HG03565 (cell line): ENCODE data around the gene FAM131C.
"Not testable (repeated sequence)": the region's sequence is repeated elsewhere in the genome, so short reads cannot be mapped to it uniquely, and the experiment has no call there.

Experiments used
- ATAC-seq: cut with Tn5 transposase; IDR thresholded peaks from one replicate; pipeline ENCODE4 v1.9.1; 2021; ENCODE audit warnings: mild to moderate bottlenecking, moderate library complexity; ENCODE audit not compliant: unreplicated experiment

FAM131C gene

DNA sequence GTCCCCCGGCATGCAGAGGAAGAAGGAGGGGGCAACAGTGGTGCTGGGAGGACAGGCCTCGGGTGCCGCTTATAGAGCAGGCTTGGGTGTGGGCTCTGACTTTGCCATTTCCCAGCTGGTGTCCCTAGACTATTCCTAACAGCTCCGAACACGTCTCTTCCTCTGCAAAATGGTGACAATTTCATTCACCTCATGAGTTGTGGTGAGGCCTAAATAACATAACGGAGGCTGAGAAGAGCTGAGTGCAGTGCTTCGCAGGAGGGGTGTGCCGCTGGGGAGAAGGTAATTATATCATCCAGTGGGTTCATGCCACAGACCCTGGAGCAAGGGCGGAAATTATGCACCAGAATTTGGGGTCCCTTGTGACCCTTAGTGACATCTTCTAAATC, 10.8 kb downstream of the FAM131C start:
- ATAC-seq = not testable (repeated sequence)

DNA sequence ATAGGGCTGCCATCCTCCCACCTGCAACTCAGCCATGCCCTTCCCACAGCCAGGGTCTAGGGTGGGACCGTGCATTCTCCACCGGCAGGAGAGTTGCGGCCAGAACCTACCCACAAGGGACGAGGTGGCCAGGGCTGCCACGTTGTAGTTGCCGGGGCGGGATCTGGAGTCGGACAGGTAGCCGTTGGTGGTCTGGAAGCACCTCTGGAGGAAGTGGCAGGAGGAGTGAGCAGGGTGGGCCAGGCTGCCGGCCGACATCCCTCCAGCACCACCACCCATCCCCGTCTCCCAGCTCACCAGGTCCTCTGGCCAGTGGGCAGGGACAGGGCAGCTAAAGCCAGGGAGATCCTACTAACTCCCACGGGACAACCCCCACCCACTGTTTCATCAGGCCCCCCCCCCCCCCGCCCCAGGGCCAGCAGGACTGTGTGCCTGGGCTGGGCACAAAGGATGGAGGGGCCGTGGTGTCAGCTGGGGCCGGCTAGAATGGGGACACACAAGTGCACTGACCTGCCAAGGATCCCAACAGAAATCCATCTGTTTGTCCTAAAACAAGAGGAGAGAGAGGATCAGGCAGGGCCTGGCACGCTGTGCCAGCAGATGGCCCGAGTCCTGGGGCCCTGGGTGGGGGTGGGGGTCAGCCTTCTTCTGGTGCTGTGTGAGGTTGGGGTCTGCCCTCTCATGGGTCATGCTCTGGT, 11.3 kb downstream of the FAM131C start:
- not testable (repeated sequence) for ATAC-seq

DNA sequence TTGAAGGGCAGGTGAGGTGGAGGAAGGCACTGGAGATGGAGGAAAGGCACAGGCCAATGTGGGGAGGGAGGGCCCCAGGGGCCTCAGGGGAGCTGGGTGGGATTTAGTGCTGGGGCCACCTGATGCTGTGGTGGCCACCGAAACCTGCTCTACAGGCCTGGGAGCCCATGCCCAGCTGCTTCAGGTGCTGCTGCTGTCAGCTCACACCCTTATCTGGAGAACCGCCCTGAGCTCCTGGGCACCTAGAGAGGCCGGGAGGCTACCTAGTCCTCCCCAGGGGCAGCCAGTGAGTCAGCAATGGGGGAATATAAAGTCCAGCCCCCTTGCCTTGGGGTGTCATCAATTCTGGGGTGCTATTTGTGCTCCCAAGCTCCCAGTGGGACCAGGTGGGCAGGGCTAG, 12.2 kb downstream of the FAM131C start:
- no peak for ATAC-seq

DNA sequence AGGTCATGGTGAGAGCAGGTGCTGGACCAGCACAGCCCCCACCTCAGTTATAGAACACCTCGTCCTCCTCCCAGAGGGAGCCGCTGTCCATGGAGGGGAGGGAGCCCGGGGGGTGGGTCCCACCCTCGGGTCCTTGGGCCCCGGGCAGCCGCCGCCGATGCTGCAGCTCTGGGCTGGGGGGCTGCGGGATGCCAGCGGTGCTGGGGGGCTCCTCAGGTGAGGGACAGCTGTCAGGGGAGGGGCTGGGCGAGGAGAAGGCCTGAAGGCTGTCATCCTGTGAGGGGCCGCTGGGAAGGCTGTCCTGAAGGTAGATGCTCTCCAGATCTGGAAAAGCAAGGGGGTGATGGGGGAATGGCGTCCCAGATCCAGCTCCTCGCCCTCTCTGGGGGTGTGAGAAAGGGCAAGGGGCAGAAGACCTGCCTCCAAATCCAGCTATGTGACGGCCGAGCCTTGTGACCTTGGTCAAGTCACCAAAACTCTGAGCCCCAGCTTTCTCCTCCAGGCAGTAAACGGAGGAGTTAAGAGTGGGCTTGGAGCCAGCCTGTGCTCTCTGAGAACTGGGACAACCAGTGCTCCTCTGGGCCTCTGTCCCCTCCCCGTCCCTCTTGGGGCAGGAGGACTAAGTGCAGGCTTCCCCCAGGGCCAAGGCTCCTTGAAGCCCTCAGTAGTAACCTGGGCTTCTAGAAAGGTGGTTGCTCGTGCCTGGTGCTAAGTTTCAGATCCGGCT, 14.9 kb downstream of the FAM131C start:
- not testable (repeated sequence) for ATAC-seq

DNA sequence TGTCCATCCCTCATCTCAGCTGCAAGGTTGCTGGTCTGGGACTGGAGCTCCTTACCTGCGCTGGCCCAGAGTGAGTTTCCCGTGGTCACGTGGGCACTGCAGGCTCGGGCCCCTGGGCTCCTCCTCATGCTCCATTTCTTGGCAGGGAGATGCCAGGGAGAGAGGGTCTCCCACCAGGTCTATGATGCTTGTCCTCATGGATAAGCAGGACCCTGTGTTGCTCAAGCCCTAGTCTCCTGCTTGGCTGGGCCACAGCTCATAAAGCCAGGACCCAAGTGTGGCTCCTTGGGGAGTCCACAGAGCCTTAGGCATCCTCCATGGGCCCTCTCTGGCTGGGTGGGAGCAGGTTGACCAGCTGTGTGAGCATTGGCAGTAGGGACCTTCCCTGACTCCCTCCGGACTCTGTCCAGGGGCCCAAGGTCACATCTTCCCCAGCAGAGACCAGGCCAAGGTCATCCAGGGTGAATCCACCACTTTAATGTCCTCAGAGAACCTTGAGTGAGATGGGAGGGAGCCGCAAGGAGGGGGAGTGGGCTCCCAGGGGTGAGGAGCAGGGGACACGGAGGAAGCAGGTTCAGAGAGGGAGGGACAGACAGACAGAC, 16.0 kb downstream of the FAM131C start:
- not testable (repeated sequence) for ATAC-seq

- ATAC-seq = not testable (repeated sequence)
These were observed 16.9 kb downstream of the FAM131C start for GRCh38 chr1:16056521-16056912.

GRCh38 chr1:16055613-16056520, 17.6 kb downstream of the FAM131C start:
- no peak for ATAC-seq

GRCh38 chr1:16054598-16055540, 18.6 kb downstream of the FAM131C start:
- ATAC-seq = no peak

DNA sequence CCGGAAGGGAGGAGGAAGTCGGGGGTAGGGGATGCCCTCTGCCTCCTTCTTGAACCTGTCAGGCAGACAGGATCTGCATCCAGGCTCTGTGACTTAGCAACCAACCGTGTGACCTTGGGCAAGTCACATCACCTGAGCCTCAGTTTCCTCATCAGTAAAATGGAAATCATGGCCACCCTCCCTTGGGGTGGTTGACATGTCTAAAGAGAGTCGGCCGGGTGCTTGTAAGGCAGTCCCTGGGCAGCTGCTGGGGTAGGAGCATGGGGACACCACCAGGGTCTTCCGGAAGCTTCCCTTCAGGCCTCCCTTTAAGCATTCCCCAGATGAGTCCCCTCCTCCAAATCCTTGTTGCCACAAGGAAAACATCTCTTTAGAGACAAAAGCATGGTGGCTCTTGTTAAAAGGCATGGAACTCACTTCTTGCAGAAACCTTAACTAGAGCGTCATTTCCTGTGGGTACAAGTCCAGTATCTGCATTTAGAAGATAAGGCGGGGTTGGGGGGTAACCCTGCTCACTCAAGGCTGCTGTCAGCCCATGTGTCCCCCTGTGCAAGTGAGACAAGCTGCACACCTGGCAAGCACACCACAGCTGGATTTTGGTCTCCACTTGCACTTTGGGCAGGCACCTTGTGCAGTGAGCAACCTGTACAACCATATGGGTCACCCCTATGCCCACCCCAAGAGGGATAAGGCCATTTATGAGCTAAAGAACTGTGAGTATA, 19.5 kb downstream of the FAM131C start:
- no peak for ATAC-seq

GRCh38 chr1:16051949-16052348, 21.5 kb downstream of the FAM131C start:
- ATAC-seq = not testable (repeated sequence)

GRCh38 chr1:16051039-16051438, 22.4 kb downstream of the FAM131C start:
- ATAC-seq = no peak

- no peak for ATAC-seq
These were observed 23.1 kb downstream of the FAM131C start for GRCh38 chr1:16050328-16050727.

DNA sequence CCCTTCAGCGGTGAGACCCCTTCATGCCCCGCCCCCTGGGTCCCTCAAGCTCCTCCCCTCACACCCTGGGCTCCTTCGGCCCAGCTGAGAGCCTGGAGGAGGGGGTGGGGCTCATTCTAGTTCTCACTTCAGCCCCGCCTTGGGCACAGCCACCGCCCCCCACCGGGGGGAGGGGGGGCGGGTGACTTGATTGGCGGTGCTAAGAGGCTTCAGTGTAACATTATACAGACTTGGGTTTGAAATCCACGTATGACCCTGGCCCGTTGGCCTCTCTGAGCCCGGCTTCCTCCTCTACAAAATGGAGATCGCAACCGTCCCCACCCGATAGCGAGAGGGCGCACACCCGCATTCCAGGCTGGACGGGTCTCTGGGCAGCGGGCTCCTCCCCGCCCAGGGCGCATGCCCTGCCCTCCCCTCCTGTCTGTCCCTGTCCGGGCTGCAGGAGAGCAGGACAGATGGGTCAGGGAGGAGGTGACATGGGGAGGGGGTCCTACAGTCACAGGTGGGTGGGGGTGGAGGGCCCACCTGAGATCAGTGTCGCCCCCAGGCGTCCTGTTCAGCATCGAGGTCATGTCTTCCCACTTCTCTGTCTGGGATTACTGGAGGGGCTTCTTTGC, 24.8 kb downstream of the FAM131C start:
- ATAC-seq = no peak

DNA sequence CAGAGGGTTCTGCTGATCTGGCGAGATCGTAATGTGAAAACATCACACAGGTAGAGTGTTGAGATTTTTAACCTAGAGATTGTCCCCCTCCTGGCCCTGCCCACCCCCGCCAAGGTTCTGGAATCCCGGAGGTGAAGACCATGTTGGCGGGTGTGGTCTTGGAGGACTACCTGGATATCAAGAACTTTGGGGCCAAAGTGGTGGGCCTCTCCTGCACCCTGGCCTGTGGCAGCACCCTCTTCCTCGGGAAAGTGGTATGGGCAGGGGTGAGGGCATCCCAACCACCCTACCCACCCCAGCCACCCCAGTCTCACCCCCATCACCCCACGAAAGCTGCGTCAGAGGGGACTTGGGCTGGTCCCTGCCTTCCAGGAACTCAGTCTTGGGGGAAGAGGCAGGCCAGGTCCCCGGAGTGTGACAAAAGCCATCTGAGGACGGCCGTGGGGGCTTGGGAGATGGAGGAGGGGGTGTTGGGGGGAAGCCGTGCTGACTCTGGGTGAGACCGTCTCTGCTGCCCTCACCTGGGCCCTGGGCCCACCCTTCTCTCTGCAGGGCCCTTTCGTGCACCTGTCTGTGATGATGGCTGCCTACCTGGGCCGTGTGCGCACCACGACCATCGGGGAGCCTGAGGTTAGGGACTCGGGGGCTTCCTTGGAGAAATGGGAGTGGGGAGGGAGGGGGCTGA, 25.5 kb downstream of the FAM131C start:
- ATAC-seq = no peak

- ATAC-seq = no peak
These were observed 26.6 kb downstream of the FAM131C start for GRCh38 chr1:16046842-16047241.

DNA sequence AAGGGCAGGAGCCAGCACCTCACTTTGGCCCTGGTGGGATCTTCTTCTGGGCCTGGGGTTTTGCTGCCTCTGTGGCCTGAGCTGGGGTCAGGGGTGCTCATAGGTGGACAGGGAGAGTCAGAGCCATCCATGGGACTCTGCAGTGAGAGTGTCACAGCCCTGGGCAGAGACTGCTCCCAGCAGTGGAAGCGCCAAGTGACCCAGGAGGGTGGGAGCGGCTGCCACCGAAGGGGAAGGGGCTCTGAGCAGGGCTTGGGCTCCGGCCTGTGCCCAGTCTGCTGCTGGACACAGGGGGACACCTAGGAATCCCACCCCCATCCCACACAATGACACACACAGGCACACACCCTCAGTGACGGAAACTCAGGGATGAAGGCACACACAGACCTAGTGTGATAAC, 29.5 kb downstream of the FAM131C start:
- no peak for ATAC-seq

- ATAC-seq = no peak
These were observed 29.9 kb downstream of the FAM131C start, which contains the start of gene CLCNKB for GRCh38 chr1:16043521-16043920. CLCNKB (plus strand) TSS chr1:16043782; CDS start chr1:16044493, 711 bp downstream.

- not testable (repeated sequence) for ATAC-seq
These were observed 30.8 kb downstream of the FAM131C start for GRCh38 chr1:16042654-16043053.
